HEK293T (cell line): ENCODE data around the gene RPS21.

Experiments
- CTCF ChIA-PET: fragments of 350-600 bp; formaldehyde crosslinking; extraction: SDS; loops from one replicate; lab custom pipeline; 2021; ENCODE audit warnings: antibody characterized with exemption, inconsistent platforms; lab: Yijun Ruan, JAX
- POLR2A ChIA-PET: fragments of 350-600 bp; formaldehyde crosslinking; extraction: SDS; loops from one replicate; lab custom pipeline; 2020; ENCODE audit warnings: antibody characterized with exemption, inconsistent platforms; lab: Yijun Ruan, JAX
- DNase-seq: peaks from one replicate; pipeline ENCODE4 v3.0.0; 2012; ENCODE audit warnings: mixed read lengths; ENCODE audit errors: extremely low spot score
- ARNT ChIP-seq: fragments of 450-650 bp; IDR thresholded peaks from 2 replicates; pipeline ENCODE4 v1.6.1; 2017; ENCODE audit warnings: mild to moderate bottlenecking
- BHLHE40 ChIP-seq: fragments of 450-650 bp; IDR thresholded peaks from 2 replicates; pipeline ENCODE4 v1.6.1; 2016; ENCODE audit warnings: mild to moderate bottlenecking, moderate library complexity, borderline replicate concordance
- CTBP1 ChIP-seq: fragments of 450-650 bp; IDR thresholded peaks from 2 replicates; pipeline ENCODE4 v1.6.1; 2016; ENCODE audit warnings: borderline replicate concordance
- ELF4 ChIP-seq: fragments of 450-650 bp; IDR thresholded peaks from 2 replicates; pipeline ENCODE4 v1.6.1; 2017; ENCODE audit warnings: antibody characterized with exemption
- FOXA1 ChIP-seq: fragments of 450-650 bp; IDR thresholded peaks from 2 replicates; pipeline ENCODE4 v1.6.1; 2016; ENCODE audit warnings: mild to moderate bottlenecking
- FOXK2 ChIP-seq: fragments of 450-650 bp; IDR thresholded peaks from 2 replicates; pipeline ENCODE4 v1.6.1; 2016; ENCODE audit warnings: mild to moderate bottlenecking
- FOXM1 ChIP-seq: fragments of 450-650 bp; IDR thresholded peaks from 2 replicates; pipeline ENCODE4 v1.6.1; 2017; ENCODE audit warnings: mild to moderate bottlenecking, borderline replicate concordance
- HDGF ChIP-seq: fragments of 450-650 bp; IDR thresholded peaks from 2 replicates; pipeline ENCODE4 v1.6.1; 2017; ENCODE audit warnings: antibody characterized with exemption, borderline replicate concordance
- L3MBTL2 ChIP-seq: fragments of 450-650 bp; conservative IDR thresholded peaks from 2 replicates; pipeline ENCODE4 v1.6.1; 2016; ENCODE audit warnings: mild to moderate bottlenecking
- LEF1 ChIP-seq: fragments of 450-650 bp; IDR thresholded peaks from 2 replicates; pipeline ENCODE4 v1.6.1; 2017; ENCODE audit warnings: mild to moderate bottlenecking, borderline replicate concordance
- NFRKB ChIP-seq: fragments of 450-650 bp; IDR thresholded peaks from 2 replicates; pipeline ENCODE4 v1.6.1; 2016; ENCODE audit warnings: mild to moderate bottlenecking, moderate library complexity
- SP1 ChIP-seq: fragments of 450-650 bp; IDR thresholded peaks from 2 replicates; pipeline ENCODE4 v1.6.1; 2017
- SUZ12 ChIP-seq: fragments of 450-650 bp; IDR thresholded peaks from 2 replicates; pipeline ENCODE4 v1.6.1; 2016; ENCODE audit warnings: mild to moderate bottlenecking
- TARDBP ChIP-seq: fragments of 450-650 bp; IDR thresholded peaks from 2 replicates; pipeline ENCODE4 v1.6.1; 2016
- ZNF384 ChIP-seq: fragments of 450-650 bp; IDR thresholded peaks from 2 replicates; pipeline ENCODE4 v1.6.1; 2016
- TF ChIP-seq, protein P1 (sequence below): fragments of 450-650 bp; IDR thresholded peaks from 2 replicates; pipeline ENCODE4 v1.6.1; 2016

Gene RPS21

DNA sequence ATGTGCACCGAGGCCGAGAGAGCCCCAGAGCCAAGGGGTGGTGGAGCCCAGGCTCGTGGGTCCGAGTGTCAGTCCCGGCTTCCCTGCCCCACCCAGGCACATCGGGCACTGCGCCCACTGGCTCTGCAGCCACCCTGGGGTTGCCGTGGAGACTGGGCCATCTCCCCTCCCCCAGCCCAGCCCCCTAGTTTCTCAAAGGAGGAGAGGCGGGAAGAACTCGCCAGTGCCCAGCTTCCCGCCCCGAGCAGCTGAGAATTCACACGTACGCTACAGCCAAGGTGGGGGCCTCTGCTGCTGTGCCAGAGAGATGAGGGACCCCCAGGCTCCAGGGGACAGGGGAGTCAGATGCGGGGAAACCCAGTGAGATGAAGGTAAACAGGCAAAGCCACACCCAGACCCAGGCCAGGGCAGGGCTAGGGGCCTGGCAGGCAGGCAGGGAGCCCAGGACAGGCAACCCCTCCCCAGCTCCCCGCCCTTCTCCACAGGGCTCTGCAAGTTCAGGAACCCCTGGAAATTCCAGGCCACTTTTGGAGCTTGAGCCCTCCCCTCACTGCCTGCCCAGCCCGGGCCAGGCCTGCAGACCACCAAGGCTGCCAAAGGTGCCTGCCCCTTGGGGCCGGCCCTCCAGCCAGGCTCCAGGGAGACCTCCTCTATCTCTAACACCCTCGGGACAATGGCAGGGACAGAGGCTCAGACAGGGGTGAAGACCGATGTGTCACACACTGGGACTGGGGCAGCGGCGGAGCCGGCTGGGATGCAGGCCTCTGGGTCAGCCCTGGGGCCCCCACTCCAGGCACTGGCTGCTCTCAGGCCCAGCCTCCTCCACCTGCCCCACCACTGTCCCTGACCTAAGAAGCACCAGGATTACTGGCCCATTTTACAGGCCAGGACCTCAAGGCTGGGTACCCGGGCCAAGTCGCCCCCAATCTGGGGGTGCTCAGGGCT, 25.8 kb upstream of the RPS21 start:
- ChIA-PET CTCF (no interaction called here), POLR2A (no interaction called here)
- TF ChIP-seq BHLHE40 (no peak), ELF4 (no peak), TARDBP (no peak), FOXA1 (no peak), HDGF (no peak), L3MBTL2 (no peak), NFRKB (no peak), CTBP1 (no peak), ZNF384 (no peak), FOXM1 (no peak), SP1 (no peak), LEF1 (no peak), SUZ12 (no peak), FOXK2 (no peak), ARNT (no peak)
- TF ChIP-seq, protein P1, sequence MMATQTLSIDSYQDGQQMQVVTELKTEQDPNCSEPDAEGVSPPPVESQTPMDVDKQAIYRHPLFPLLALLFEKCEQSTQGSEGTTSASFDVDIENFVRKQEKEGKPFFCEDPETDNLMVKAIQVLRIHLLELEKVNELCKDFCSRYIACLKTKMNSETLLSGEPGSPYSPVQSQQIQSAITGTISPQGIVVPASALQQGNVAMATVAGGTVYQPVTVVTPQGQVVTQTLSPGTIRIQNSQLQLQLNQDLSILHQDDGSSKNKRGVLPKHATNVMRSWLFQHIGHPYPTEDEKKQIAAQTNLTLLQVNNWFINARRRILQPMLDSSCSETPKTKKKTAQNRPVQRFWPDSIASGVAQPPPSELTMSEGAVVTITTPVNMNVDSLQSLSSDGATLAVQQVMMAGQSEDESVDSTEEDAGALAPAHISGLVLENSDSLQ = no peak
- no peak for DNase-seq

DNA sequence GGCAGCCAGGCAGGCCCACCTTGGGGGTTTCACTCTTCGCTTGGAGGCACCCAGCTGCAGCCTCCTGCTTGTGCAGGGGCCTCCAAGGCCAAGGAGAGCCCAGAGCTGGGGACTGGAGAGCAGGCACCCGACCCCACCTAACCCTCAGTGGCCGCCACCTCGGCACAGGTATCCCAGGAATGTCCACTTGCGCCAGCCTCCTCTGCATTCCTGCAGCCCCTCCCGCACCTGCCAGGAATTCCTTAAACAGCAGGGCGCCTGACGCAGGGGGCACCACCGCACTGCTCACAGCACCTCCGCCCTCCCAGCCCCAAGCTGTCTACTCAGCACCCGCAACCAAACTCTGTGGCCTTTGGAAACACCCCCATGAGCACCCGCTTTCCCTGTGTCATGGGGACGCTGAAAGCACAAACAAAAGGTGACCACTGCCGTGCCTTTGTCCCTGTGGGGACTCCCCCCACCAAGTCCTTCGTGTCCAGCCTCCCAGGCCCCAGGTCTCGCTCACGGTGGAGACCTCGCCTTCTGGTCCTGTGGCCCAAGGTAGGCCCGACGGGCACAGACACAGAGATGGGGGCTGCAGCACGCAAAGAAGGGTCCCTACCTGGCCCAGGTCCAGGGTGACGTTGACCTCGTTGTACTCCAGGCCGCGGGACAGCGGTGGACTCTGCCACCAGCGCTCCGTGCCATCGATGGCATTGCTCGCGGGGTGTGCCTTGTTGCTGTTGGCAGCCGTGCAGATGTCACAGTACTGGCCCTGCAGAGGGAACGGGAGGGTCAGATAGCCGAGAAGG, 24.9 kb upstream of the RPS21 start:
- TF ChIP-seq FOXA1 = no peak
- TF ChIP-seq LEF1 = no peak
- no peak for TF ChIP-seq L3MBTL2
- TF ChIP-seq NFRKB = no peak
- no peak for TF ChIP-seq ZNF384
- TF ChIP-seq SP1 = no peak
- no peak for TF ChIP-seq ELF4
- TF ChIP-seq TARDBP = no peak
- no peak for TF ChIP-seq ARNT
- TF ChIP-seq SUZ12 = no peak
- TF ChIP-seq BHLHE40 = no peak
- TF ChIP-seq, protein P1 = no peak
- no peak for TF ChIP-seq FOXM1
- no peak for TF ChIP-seq FOXK2
- no peak for DNase-seq
- ChIA-PET POLR2A (no interaction called here), CTCF (interaction anchor here (1.1 kb wide), 1 partner anchor 20 kb away, joined by 4 read pairs; no protein-coding TSS in a partner anchor)

DNA sequence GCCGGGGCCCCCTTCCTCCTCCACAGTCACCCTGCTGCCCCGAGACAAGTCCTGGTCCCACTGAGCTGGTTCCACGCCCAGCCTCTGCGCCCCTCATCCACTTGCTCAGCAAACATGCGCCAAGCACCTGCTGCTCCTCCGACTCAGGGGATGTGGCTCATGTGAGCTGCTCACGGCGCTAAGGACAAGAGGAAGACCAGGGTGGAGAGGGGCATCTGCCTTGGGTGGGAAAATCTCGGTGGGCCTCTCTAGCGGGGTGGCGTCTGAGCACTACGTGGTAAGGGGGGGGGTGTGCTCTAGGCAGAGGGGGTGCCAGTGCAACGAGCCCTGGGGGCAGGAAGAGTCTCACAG, 24.3 kb upstream of the RPS21 start:
- no peak for TF ChIP-seq FOXA1
- TF ChIP-seq HDGF = no peak
- TF ChIP-seq LEF1 = no peak
- CTCF ChIA-PET = interaction anchor here (1.1 kb wide), 1 partner anchor 20 kb away, joined by 4 read pairs; no protein-coding TSS in a partner anchor
- no peak for DNase-seq
- POLR2A ChIA-PET = no interaction called here

DNA sequence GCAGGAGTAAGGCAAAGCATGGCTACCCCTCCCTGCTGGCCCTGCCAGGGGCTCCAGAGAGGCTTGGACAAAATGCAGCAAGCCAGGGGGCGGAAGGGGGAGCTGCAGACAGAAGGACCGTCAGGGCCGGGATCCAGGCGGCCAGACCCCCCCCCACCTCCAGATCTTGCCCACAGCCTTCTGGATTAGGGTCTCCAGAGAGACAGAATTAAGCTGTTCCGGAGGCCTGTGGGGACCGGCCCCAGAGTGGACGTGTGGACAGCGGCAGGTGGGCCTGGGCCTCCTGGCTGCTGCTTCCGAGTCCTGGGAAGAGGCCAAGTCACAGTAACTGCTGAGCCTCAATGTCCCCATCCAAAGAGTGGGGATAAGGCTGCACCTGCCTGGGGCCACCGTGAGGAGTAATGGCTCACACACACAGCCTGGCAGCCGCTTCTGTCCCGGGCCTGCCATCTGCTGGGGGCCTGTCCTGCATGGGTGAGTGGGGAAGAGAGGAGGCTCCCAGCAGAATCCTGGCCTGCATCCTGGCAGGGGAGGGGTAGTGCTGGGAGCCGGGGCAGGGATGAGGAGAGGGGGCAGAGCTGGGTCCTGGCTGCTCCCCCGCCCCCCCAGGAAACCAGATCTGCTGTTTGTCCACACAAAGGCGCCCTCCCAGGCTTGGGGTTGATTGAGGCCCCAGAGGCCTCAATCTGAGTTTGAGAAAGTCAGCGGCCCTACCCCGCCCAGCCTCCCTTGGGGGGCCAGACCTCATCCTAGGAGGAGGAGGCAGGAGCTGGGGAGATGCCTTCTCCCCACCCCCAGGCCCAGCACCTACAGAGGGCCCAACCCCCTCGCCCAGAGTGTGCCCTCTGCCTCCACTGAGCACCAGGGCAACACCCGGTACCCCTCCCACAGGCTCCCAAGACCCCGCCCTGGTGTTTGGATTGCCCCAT, 23.6 kb upstream of the RPS21 start:
- ChIA-PET CTCF (interaction anchor here (0.5 to 2.5 kb wide), 3 partner anchors 19 to 208 kb away, joined by 4 to 9 read pairs (median 4); no protein-coding TSS in a partner anchor), POLR2A (no interaction called here)
- TF ChIP-seq HDGF = no peak
- TF ChIP-seq FOXK2 = no peak
- TF ChIP-seq FOXM1 = no peak
- no peak for TF ChIP-seq LEF1
- no peak for TF ChIP-seq NFRKB
- TF ChIP-seq TARDBP = no peak
- TF ChIP-seq, protein P1 = no peak
- TF ChIP-seq L3MBTL2 = no peak
- TF ChIP-seq ELF4 = no peak
- TF ChIP-seq ZNF384 = no peak
- TF ChIP-seq SP1 = no peak
- TF ChIP-seq SUZ12 = no peak
- TF ChIP-seq FOXA1 = no peak
- DNase-seq = no peak
